ENCODE measurements around the gene HOMEZ.

DNA sequence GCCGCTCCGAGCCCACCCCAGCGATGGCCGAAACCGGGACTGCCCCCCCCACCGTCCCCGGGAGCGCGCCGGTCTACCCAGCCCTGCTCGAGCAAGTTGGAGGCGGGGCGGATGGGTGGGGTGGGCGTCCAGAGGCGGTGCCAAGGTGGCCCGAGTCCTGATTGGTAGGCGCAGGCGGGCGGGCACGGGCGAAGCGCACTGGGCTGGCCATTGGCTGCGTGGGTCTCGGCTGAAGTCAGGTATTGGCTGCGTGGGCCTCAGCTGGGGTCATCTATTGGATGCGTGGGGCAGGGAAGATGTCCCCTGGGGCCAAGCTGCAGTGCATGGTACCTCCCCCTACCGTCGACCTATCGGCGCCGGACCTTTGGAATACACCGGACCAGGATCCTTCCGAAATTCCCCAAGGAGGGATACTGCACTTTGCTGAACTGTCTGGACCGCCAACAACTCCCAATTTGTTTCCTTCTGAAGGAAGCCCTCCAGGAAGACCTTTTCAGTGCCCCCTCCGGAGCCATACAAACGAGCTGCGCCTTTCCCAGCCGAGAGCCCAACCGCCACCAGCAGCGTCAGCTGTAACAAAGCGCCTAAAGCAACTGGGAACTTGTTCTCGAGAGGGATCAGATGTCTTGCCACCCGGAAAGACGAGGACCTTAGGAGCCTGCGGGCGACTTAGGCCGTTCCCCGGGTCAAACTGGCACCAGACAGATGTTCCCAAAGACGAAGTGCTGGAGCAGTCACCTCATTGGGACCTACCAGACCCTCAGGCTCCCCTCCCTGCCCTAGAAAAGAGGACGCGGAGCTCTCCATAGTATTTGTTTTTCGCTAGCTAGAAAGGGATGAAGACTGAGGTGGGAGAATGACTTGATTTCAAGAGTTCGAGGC, at the start of gene HOMEZ:
- TF ChIP-seq SMC3 (IDR thresholded peaks at IDR 0.05; ENCODE audit: low read depth, low read length) (no peak), RXRA (IDR thresholded peaks at IDR 0.05; ENCODE audit: borderline replicate concordance, low read depth) (no peak), EP300 (IDR thresholded peaks at IDR 0.05; ENCODE audit: borderline replicate concordance in 1 of 2, low read depth in 1 of 2, low read length in 1 of 2) (no peak), RCOR1 (IDR thresholded peaks at IDR 0.05; ENCODE audit: low read length) (no peak), CTCF (IDR thresholded peaks at IDR 0.05) (no peak), YY1 (IDR thresholded peaks at IDR 0.05; ENCODE audit: low read depth) (no peak)
- TF ChIP-seq, protein P1, sequence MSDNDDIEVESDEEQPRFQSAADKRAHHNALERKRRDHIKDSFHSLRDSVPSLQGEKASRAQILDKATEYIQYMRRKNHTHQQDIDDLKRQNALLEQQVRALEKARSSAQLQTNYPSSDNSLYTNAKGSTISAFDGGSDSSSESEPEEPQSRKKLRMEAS (IDR thresholded peaks at IDR 0.05; ENCODE audit: low read depth) = no peak; the same call in 1 of the 2 replicates
